ENCODE data around the gene UBE2H.
"Not testable (repeated sequence)": the region's sequence is repeated elsewhere in the genome, so short reads cannot be mapped to it uniquely, and the experiment has no call there.

The UBE2H gene

DNA sequence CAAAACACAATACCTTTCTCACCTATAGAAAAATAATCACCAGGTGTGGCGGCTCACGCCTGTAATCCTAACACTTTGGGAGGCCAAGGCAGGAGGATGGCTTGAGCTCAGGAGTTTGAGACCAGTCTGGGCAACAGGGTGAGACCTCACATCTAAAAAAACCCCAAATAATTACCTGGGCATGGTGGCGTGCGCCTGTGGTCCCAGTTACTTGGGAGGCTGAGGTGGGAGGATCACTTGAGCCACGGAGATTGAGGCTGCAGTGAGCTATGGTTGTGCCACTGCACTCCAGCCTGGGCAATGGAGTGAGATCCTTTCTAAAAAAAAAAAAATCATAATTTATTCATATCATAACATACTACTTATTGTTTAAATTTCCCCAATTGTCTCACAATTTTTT, 129.6 kb downstream of the UBE2H start:
- not testable (repeated sequence) for DNase-seq (ENCODE audit: low spot score)

DNA sequence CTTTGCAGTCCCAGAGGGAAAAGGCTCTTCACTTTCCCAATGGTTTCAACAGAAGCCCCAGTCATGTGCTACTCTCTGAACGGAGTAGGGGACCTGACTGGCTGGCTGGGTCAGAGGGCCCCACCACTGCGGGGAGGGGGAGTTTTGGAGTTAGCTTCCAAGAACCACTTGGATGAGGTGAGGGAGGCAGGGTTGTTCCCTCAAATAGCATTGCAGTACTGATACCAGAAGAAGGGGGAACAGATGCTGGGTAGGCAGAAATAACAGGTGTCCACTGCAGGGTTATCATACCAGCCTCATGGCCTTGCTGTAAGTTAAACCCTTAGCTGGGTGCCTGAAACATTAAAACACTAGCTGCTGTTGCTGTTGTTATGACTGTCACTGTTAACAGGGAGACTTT, 131.3 kb downstream of the UBE2H start:
- DNase-seq (ENCODE audit: low spot score) = no peak

DNA sequence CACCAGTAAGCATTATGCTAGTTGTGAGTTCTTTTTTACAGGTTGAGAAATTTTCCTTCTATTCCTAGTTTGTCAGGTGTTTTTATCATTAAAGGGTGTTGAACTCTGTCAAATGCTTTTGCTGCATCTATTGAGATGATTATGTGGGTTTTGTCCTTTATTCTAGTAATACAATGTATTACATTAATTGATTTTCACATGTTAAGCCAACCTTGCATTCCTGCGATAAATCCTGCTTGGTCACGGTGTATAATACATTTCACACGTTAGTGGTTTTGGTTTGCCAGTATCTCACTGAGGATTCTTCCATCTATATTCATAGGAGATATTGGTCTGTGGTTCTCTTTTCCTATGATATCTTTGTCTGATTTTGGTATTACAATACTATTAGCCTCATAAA, 136.0 kb downstream of the UBE2H start:
- DNase-seq (ENCODE audit: low spot score) = no peak

GRCh38 chr7:129807863-129808262, 144.9 kb downstream of the UBE2H start:
- DNase-seq (ENCODE audit: low spot score) = no peak

DNA sequence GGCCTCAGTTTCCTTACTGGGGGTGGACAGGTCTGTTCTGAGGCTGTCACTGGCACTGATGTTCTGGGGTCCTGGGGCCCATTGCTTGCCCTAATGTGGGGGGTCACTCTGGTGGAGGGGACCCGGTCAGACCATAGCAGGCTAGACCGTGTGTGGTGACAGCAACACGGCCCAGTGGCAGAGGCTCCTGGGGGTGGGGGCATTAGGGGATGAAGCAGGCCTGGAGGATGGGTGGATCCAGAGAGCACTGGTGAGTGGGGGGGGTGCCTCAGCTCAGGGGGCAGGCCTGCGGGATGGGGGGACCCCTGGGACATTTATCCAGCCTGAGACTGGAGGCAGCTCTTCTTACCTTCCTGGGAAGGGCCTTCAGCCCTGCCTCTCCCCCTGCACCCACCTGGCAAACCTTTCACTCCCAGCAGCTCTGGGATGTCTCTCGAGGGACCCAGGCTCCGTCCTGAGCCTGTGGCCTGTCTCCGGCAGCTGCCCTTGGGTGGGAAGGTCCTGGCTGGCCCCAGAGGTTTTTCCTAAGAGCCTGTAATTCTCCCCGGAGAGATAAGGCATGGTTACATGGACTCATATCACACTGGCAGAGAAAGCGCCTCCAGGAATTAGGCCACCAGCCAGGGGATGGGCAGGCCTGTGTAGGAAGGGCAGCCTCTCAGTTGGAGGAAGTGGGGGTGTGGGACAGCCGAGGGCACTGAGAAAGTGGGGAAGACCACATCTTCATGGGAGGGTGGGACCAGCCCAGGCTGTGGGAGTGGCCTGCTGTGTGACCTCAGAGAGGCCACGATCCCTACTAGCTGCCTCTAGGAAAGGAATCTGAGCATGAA, 147.7 kb downstream of the UBE2H start:
- DNase-seq (ENCODE audit: low spot score) = no peak

DNA sequence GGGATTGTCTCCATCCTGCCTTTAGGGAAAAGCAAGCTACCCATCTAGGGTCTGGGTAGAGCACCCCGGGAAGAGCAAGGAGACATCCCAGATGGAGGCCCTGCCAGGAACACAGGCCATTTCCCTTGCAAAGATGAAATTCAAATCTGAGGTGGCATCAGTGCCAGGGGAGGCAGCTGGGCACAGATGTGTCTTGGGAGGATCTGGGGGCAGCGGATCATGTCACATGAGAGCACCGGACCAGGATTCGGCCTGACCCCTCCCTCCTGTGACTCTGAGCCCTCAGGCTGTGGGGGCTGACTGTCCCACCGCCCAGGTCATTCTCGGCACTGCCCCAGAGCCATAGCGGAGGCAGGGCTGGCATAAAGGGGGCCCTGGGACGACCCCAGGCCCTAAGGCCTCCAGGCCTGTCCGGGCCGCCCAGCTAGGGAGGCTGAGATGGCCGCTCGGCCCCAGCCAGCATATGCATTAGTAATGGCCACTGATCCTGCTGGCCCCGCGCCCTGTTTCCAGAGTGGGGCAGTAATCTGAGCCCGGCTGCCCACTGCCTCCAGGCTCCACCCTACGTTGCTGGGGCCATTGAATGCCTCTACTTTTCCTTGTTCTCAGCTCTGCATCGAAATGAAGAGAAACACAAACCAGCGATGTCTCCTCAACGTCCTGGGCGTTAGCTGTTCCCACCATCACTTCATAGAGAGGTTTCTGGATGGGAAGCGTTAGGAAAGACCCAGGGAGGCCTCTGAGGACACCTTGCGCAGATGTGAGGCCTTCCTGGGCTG, 148.5 kb downstream of the UBE2H start:
- no peak for DNase-seq (ENCODE audit: low spot score)

DNA sequence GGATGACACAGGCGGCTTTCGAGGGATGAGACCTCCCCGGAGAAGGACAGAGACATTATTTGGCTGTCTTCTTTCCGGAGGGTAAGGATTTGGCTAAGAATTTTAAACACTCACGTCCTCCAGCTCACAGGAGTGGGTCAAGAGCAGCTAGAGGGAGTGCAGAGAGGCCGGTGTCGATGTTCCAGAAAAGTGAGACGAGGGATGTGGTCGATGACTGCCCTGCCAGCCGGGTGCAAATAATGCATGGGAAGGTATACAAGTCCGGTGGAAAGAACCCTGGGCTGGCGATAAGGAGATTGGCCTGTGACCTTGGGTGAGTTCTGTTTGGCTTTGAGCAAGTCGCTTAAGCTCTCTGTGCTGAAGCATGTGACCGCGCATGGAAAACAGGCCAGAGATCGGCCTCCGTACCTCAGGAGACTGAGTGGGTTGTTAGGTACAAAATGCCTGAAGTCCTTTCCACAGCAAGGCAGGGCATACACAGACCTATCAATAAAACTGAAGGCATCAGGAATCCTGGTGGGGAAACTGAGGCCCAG, 149.1 kb downstream of the UBE2H start:
- DNase-seq (ENCODE audit: low spot score) = no peak

DNA sequence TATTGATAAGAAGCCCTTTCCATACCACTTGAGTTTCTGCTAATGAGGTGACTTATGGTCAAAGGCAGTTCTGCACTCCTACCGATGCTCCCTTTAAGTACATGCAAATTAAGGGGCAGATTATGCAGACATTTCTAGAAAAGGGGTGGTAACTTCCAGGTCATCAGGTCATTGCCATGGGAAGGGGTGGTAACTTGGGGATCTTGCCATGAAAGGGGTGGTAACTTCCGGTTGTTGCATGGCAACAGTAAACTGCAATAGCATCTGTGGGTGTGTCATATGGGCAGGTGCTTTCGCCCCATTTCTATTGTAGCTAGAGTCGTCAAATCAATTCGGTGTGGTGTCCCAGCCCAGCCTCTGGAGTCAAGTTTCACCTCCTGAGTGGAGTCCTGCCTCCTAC, 150.9 kb downstream of the UBE2H start:
- no peak for DNase-seq (ENCODE audit: low spot score)

GRCh38 chr7:129800901-129801300, 151.9 kb downstream of the UBE2H start:
- DNase-seq (ENCODE audit: low spot score) = no peak

GRCh38 chr7:129799350-129799955, 153.3 kb downstream of the UBE2H start:
- DNase-seq (ENCODE audit: low spot score) = no peak

GRCh38 chr7:129798616-129799349, 154.0 kb downstream of the UBE2H start:
- no peak for DNase-seq (ENCODE audit: low spot score)

DNA sequence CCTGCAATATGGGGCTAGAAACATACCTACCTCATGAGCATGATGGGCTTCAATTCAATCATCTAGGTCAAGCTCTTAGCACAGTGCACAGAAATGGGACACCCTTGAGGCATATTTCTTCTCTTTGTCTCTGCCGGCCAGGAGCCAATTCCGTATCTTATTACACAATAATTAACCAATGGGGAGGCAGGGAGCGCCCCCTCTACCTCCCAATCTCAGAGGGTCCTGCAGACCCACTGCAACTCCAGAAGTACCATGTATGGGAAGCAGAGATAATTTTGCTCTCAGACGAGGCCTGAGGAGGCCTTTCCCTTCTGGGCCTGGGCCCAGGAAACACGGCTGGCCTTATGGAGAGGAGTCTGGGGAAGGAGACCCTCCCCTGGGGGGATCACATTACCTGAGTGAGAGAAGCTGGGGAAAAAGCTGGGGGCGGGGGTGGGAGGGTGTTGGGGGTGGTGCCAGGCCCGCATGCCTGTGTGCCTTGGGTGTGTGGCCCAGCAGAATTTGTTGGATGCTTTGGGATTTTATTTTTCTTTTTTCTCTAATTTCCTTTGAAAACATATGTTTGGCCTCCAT, 155.5 kb downstream of the UBE2H start:
- DNase-seq (ENCODE audit: low spot score) = no peak

DNA sequence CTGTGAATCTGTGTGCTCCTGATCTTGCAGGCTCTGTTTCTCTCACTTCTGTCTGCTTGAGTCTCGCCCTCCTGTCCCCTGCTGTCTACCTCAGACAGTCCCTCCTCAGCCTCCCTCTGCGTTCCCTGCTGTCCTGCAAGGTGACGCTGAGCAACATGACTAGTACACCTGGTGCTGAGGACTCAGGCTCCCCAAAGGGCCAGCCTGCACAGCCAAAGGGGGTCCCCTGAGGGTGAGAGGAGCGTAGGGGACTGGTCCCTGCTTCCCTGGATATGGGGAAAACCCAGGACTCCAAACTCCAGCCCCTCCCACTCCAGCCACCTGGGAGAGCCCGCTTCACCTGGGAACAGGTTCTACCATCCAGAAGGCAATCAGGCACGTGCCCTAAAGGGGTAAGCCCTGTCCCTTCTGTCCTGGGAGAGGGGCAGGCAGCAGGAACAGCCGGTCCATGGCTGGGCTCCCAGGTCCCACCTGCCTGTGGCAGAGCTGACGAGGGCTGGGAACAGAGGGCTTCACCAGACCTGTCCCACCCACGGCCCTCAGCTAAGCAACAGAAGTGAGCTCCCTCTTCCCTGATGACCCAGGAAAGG, 156.5 kb downstream of the UBE2H start:
- DNase-seq (ENCODE audit: low spot score) = no peak

GRCh38 chr7:129794461-129794860, 158.3 kb downstream of the UBE2H start:
- DNase-seq (ENCODE audit: low spot score) = not testable (repeated sequence)

GRCh38 chr7:129793506-129794310, 159.1 kb downstream of the UBE2H start:
- DNase-seq (ENCODE audit: low spot score) = no peak

- DNase-seq (ENCODE audit: low spot score) = no peak
Measured at GRCh38 chr7:129792721-129793120, 160.0 kb downstream of the UBE2H start.

DNA sequence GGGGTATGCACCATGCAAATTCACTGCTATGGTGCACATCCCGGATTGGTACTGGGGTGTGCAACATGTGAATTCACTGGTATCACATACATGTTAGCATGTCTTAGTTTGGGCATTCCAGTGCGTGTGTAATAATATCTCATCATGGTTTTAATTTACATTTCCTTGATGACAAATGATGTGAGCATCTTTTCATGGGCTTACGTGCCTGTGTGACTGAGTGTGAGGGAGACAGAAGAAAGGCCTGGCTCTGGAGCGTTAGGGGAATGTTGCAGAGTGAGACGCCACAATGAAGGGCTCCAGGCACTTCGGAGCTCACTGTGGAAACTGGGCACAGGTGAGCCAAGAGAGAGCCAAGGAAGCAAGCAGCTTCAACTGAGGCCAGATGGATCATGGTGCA, 162.6 kb downstream of the UBE2H start:
- peak; percentile 44 for DNase-seq (ENCODE audit: low spot score)

- DNase-seq (ENCODE audit: low spot score) = no peak
Measured at GRCh38 chr7:129789652-129790051, 163.1 kb downstream of the UBE2H start.

DNA sequence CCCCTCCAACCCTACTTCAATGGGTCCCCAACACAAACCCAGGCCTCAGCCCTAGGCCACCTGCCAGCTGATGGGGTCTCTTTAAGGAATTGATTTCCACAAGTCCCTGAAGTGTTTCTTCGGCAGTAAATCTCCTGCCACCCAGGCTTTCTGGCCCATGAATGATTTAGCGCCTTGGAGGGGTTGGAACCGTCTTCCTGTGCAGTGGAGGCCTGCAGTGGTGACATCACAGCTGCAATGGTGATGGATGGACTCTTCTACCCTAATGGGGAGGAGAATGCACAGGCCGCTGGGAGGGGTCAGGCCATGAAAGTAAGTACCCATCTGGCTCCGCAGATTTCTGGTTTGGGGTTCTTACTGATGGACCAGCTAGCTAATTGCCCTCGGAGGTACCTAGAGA, 163.8 kb downstream of the UBE2H start:
- no peak for DNase-seq (ENCODE audit: low spot score)

GRCh38 chr7:129786825-129787563, 165.8 kb downstream of the UBE2H start:
- no peak for DNase-seq (ENCODE audit: low spot score)

All from AG08395 (cell line).